Rectal smooth muscle tissue (tissue), 1 donor: ENCODE measurements around the gene EREG.

Experiments used
- H3K27ac ChIP-seq: one replicate; pipeline ENCODE4 v1.7.0; 2013; ENCODE audit warnings: low read depth, low read length, inconsistent platforms
- H3K27me3 ChIP-seq: one replicate; pipeline ENCODE4 v1.7.0; 2013; ENCODE audit warnings: low read length; ENCODE audit not compliant: control insufficient read depth, insufficient read depth
- H3K36me3 ChIP-seq: one replicate; pipeline ENCODE4 v1.7.0; 2013; ENCODE audit warnings: low read length; ENCODE audit not compliant: control insufficient read depth, insufficient read depth
- H3K4me1 ChIP-seq: one replicate; pipeline ENCODE4 v1.7.0; 2013; ENCODE audit warnings: low read length; ENCODE audit not compliant: control insufficient read depth, insufficient read depth
- H3K4me3 ChIP-seq: one replicate; pipeline ENCODE4 v1.7.0; 2013; ENCODE audit warnings: low read length
- H3K9ac ChIP-seq: one replicate; pipeline ENCODE4 v1.7.0; 2013; ENCODE audit warnings: low read length

Gene EREG

GRCh38 chr4:74364652-74365491, at the start of gene EREG:
TSS of gene EREG (plus strand) at chr4:74365145. CDS start at chr4:74365309, 164 bp downstream.
- peak within 1 kb of the TSS; percentile 51 for H3K4me3 ChIP-seq
- peak within 1 kb of the TSS; percentile 34 for H3K27ac ChIP-seq
- H3K9ac ChIP-seq = no peak within 1 kb of the TSS
- no peaks in the 10 kb centered on the region for H3K27me3 ChIP-seq
- no peaks in the 10 kb centered on the region for H3K4me1 ChIP-seq
- no peaks in the 10 kb centered on the region for H3K36me3 ChIP-seq

GRCh38 chr4:74315376-74315775, 49.6 kb upstream of the EREG start:
- Histone ChIP-seq H3K4me1 (no peaks in the 10 kb centered on the region), H3K27me3 (no peaks in the 10 kb centered on the region), H3K36me3 (no peaks in the 10 kb centered on the region), H3K27ac (no peak overlapping the region), H3K4me3 (no peak overlapping the region), H3K9ac (no peak overlapping the region)

GRCh38 chr4:74316397-74316796, 48.5 kb upstream of the EREG start:
- Histone ChIP-seq H3K36me3 (no peaks in the 10 kb centered on the region), H3K9ac (no peak overlapping the region), H3K27me3 (no peaks in the 10 kb centered on the region), H3K27ac (no peak overlapping the region), H3K4me3 (no peak overlapping the region), H3K4me1 (no peaks in the 10 kb centered on the region)

GRCh38 chr4:74317616-74318246, 47.2 kb upstream of the EREG start:
- H3K9ac ChIP-seq = no peak overlapping the region
- no peaks in the 10 kb centered on the region for H3K27me3 ChIP-seq
- no peaks in the 10 kb centered on the region for H3K36me3 ChIP-seq
- H3K4me1 ChIP-seq = no peaks in the 10 kb centered on the region
- H3K27ac ChIP-seq = no peak overlapping the region
- no peak overlapping the region for H3K4me3 ChIP-seq

- no peak overlapping the region for H3K27ac ChIP-seq
- H3K4me3 ChIP-seq = no peak overlapping the region
- no peak overlapping the region for H3K9ac ChIP-seq
- H3K36me3 ChIP-seq = no peaks in the 10 kb centered on the region
- no peaks in the 10 kb centered on the region for H3K4me1 ChIP-seq
- H3K27me3 ChIP-seq = no peaks in the 10 kb centered on the region
Observed at GRCh38 chr4:74318276-74318675, 46.7 kb upstream of the EREG start.

- Histone ChIP-seq H3K4me3 (no peak overlapping the region), H3K27me3 (no peaks in the 10 kb centered on the region), H3K27ac (no peak overlapping the region), H3K36me3 (no peaks in the 10 kb centered on the region), H3K9ac (no peak overlapping the region), H3K4me1 (no peaks in the 10 kb centered on the region)
Observed at GRCh38 chr4:74319470-74319869, 45.5 kb upstream of the EREG start.

GRCh38 chr4:74320559-74321118, 44.3 kb upstream of the EREG start:
- no peaks in the 10 kb centered on the region for H3K36me3 ChIP-seq
- no peaks in the 10 kb centered on the region for H3K27me3 ChIP-seq
- H3K27ac ChIP-seq = no peak overlapping the region
- H3K4me3 ChIP-seq = no peak overlapping the region
- H3K4me1 ChIP-seq = no peaks in the 10 kb centered on the region
- no peak overlapping the region for H3K9ac ChIP-seq

GRCh38 chr4:74322301-74322700, 42.6 kb upstream of the EREG start:
- H3K4me1 ChIP-seq = no peaks in the 10 kb centered on the region
- no peaks in the 10 kb centered on the region for H3K36me3 ChIP-seq
- H3K27ac ChIP-seq = no peak overlapping the region
- H3K4me3 ChIP-seq = no peak overlapping the region
- H3K27me3 ChIP-seq = no peaks in the 10 kb centered on the region
- H3K9ac ChIP-seq = no peak overlapping the region

- H3K27me3 ChIP-seq = no peaks in the 10 kb centered on the region
- no peak overlapping the region for H3K4me3 ChIP-seq
- H3K36me3 ChIP-seq = no peaks in the 10 kb centered on the region
- no peak overlapping the region for H3K27ac ChIP-seq
- H3K4me1 ChIP-seq = no peaks in the 10 kb centered on the region
- H3K9ac ChIP-seq = no peak overlapping the region
Observed at GRCh38 chr4:74323663-74324062, 41.3 kb upstream of the EREG start.

- H3K9ac ChIP-seq = no peak overlapping the region
- H3K27ac ChIP-seq = no peak overlapping the region
- no peaks in the 10 kb centered on the region for H3K27me3 ChIP-seq
- no peaks in the 10 kb centered on the region for H3K36me3 ChIP-seq
- no peaks in the 10 kb centered on the region for H3K4me1 ChIP-seq
- no peak overlapping the region for H3K4me3 ChIP-seq
Observed at GRCh38 chr4:74324262-74324661, 40.7 kb upstream of the EREG start.

- no peaks in the 10 kb centered on the region for H3K27me3 ChIP-seq
- H3K4me1 ChIP-seq = no peaks in the 10 kb centered on the region
- no peak overlapping the region for H3K9ac ChIP-seq
- H3K27ac ChIP-seq = no peak overlapping the region
- no peaks in the 10 kb centered on the region for H3K36me3 ChIP-seq
- no peak overlapping the region for H3K4me3 ChIP-seq
Observed at GRCh38 chr4:74325886-74326285, 39.1 kb upstream of the EREG start.

- no peak overlapping the region for H3K4me3 ChIP-seq
- no peaks in the 10 kb centered on the region for H3K4me1 ChIP-seq
- H3K9ac ChIP-seq = no peak overlapping the region
- H3K27ac ChIP-seq = no peak overlapping the region
- H3K27me3 ChIP-seq = no peaks in the 10 kb centered on the region
- H3K36me3 ChIP-seq = no peaks in the 10 kb centered on the region
Observed at GRCh38 chr4:74327762-74328161, 37.2 kb upstream of the EREG start.
